Hepatic stellate cell (primary cell): ENCODE results near the gene AP2M1.
A peak's percentile ranks its signal among the peaks of the same experiment; 100 is the strongest.

ENCODE experiments used
- DNase-seq: peaks from one replicate; pipeline ENCODE4 v3.0.0; 2011; ENCODE audit warnings: low spot score

The AP2M1 gene

DNA sequence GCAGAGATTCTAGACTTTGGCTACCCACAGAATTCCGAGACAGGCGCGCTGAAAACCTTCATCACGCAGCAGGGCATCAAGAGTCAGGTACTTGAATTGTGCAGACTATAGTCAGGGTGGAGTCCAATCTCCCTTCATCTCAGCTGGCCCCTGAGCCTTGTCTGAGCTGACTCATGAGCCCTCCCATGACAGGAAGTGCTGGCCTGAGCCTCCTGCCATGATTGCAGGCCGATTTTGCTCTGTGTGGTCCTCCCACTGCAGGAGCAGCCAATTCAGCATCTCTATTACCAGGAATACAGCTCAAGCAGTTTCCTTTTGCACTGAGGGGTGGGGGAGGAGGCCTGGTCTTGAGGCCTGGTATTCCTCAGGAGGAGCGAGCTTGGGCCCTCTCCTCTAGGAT, 5.5 kb downstream of the AP2M1 start:
- peak; percentile 50 for DNase-seq

DNA sequence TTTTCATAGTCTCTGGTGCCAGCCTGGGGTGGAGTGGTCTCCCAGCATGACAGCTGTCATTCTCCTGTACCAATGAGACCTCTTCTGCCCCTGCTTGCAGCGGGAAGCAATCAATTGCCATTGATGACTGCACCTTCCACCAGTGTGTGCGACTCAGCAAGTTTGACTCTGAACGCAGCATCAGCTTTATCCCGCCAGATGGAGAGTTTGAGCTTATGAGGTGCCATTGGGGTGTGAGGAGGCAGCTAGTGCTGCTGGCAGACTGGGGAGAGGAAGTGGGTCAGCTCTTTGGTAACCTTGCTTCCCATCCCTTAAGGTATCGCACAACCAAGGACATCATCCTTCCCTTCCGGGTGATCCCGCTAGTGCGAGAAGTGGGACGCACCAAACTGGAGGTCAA, 6.9 kb downstream of the AP2M1 start:
- DNase-seq = no peak

DNA sequence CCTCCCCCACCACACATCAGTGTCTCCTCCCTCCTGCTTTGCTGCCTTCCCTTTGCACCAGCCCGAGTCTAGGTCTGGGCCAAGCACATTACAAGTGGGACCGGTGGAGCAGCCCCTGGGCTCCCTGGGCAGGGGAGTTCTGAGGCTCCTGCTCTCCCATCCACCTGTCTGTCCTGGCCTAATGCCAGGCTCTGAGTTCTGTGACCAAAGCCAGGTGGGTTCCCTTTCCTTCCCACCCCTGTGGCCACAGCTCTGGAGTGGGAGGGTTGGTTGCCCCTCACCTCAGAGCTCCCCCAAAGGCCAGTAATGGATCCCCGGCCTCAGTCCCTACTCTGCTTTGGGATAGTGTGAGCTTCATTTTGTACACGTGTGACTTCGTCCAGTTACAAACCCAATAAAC, 9.0 kb downstream of the AP2M1 start:
- no peak for DNase-seq

DNA sequence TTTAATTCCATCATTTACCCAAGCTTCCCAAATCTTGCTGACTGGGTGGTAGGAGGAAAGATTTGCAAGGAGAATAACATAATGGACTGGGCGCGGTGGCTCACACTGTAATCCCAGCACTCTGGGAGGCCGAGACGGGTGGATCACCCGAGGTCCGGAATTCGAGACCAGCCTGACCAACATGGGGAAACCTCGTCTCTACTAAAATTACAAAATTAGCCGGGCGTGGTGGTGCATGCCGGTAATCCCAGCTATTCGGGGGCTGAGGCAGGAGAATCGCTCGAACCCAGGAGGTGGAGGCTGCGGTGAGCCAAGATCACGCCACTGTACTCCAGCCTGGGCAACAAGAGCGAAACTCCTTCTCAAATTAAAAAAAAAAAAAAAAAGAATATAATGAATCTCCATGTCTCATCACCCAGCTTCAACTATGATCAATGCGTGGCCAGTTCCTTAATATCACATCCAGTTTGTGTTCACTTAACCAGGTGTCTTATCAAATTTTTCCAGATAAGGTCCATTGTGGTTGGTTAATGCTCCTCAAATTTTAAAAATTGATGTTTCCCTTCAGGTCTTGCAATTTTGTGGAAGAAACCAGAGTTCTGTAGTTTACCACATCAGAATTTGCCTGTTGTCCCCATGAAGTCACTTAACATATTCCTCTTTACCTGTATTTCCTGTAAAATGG, 10.0 kb downstream of the AP2M1 start:
- DNase-seq = no peak

DNA sequence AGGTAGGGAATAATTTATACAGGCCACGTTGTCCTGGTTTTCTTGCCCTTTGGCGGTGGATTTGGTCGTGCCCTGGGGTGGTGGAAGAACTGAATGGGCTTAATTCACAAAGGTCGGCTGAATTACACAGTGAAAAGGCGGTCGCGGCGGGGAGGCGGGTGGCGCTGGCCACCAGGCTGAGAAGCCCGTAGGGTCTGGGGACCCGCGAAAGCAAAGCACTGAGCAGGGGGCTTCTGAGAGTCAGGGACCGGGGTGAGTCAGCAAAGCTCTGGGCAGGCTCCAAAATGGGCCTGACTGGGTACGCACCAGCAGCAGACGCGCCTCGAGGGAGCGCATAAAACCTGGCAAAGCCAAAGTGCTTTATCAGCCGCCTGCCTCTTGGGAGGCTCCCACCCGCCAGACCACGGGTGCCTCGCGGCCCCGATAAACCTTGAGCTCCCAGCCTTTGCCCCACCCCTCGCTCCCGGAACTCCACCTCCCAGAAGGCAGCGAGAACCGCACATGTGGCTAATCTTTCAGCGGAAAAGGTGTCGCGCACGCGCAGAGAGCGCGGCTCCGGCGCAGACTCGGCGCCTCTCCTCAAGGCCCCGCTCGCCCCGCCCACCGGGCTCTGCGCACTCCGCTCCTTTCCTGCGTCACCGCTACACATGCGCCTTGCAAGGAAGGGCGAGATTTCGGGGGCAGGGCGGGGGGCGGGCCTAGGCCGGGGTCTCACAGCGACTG, 11.0 kb downstream of the AP2M1 start:
- DNase-seq = peak; percentile 99

DNA sequence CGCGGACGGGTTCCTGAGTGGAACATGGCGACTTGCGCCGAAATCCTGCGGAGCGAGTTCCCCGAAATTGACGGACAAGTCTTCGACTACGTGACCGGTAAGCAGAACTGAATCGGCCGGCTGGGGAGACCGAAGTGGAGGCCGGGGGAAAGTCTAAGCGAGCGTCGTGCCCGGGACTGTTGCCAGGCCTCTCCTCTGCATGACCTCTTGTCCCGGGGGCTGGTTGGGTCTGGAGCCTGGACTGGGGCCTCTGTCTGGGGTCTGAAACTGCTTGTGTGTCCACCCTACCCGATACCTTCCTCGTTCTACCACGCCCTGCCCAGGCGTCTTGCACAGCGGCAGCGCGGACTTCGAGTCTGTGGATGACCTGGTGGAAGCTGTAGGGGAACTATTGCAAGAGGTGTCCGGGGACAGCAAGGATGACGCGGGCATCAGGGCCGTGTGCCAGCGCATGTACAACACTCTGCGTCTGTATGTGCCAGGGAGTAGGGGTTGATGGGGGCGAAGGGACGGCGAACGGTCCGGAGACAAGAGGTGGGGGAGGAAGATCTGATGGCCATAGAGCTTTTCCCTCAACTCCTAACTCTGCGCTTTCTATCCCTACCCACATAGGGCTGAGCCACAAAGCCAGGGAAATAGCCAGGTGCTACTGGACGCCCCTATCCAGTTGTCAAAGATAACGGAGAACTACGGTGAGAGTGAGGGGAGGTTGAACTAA, 11.7 kb downstream of the AP2M1 start, which contains the start of gene ABCF3:
Gene ABCF3, plus strand, starts transcription at position 16 of the 718 bp plus-strand sequence. Its CDS starts 9 bp downstream, at position 25.
- peak; percentile 51 for DNase-seq

DNA sequence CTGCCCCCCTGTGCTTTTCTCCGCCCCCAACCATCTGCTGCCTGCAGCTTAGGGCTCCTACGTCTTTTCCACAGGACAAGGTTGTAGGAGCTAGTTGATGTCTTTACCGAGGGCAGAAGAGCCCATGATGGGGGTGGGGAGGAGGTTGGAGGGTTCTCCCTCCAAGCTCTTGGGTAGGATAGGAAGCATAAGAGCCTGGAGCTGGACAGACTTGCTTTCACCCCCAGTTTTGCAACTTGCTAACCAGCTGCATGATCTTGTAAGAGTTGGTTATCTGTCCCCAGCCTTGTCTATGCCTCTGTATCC, 12.2 kb downstream of the AP2M1 start:
- DNase-seq = no peak

DNA sequence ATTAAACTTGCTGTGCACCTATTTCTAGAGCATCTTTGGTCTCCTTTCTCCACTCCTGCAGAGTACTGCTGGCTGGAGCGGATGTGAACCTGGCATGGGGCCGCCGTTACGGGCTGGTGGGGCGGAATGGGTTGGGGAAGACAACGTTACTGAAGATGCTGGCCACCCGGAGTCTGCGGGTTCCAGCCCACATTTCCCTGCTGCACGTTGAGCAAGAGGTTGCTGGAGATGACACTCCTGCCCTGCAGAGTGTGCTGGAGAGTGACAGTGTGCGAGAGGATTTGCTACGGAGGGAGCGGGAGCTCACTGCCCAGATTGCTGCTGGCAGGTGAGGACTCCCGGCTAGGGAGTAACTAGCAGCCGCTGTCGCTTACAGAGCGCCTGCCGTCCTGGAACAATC, 13.4 kb downstream of the AP2M1 start:
- no peak for DNase-seq

DNA sequence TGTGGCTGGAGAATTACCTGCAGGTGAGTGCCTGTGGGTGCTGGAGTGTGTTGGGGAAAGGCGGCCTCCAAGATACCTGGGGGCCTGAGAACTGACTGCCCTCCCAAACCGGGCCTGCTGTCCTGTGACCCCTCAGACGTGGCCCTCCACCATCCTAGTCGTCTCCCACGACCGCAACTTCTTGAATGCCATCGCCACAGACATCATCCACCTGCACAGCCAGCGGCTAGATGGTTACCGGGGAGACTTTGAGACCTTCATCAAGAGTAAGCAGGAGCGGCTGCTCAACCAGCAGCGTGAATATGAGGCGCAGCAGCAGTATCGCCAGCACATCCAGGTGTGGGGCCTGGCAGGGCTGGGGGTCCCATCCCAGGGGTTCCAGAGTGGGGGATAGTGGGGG, 14.8 kb downstream of the AP2M1 start:
- no peak for DNase-seq

DNA sequence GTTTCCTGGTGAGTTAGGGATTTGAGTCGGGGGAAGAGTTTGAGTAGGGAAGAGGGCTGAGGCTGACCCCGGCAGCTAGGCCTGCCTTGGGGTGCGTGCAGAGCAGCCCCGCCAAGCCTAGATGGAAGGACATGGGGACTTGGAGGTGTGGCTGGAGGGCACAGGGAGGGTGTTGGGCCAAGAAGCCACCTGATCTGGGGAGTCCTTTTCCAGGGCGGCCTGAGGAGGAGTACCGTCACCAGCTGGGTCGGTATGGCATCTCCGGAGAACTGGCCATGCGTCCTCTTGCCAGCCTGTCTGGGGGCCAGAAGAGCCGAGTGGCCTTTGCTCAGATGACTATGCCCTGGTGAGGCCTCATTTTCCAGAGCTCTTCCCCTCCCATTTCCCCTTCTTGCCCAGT, 18.2 kb downstream of the AP2M1 start:
- DNase-seq = no peak

DNA sequence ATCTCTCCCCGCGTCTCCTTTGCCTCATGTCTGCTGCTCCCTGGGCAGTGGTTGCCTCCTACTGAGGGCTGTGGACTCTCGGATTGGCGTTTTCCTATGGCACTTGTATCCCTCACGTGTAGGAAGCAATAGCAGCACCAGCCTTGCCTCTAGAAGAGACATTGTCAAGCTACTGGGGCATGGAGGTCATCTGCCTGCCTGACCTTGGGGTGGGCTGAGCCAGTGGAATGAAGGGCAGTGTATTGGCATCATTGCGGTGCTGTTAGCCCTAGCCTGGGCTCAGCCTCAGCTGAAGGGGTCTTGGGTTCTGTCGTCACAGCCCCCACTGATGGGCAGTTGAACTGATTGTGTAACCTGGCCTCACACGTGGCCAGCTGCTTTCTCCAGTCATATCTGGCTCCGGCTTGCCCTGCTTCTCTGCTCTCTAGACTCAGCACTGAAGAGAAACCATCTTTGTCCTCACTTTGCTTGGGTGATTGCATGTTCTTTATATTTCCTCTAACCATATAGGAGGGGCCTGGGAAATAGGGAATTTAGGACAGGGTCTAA, 19.4 kb downstream of the AP2M1 start:
- no peak for DNase-seq

DNA sequence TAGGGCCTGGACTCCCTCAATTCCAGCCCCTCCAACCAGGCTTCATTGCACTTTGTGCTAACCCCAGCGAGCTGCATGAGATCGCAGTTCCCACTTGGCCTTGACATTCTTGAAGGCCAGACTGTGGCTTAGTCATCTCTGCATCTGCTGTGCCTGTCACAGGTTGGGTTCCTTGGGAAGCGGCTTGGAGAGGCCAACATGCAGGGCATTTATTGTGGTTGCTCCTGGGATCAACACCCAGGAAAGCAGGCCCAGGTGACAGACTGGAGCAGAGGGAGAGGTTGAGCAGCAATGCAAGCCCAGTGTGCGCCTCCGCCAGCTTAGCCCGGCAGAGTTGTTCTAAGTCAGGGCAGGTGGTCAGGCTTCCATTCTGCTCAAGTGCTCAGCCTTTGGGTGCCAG, 21.9 kb downstream of the AP2M1 start:
- DNase-seq = no peak

DNA sequence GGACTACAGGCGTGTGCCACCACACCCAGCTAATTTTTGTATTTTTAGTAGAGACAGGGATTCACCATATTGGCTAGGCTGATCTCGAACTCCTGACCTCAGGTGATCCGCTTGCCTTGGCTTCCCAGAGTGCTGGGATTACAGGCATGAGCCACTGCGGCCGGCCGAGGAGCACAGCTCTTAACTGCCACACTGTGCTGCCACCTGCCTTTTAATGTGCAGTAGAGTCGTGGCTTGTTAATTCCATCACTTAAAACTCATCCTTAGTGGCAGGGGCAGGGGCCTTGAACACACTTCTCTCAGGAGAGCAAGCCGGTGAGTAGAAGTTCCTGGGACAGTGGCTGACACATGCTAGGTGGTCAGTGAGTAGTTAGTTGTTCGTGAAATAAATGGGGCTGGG, 23.9 kb downstream of the AP2M1 start:
- DNase-seq = no peak

DNA sequence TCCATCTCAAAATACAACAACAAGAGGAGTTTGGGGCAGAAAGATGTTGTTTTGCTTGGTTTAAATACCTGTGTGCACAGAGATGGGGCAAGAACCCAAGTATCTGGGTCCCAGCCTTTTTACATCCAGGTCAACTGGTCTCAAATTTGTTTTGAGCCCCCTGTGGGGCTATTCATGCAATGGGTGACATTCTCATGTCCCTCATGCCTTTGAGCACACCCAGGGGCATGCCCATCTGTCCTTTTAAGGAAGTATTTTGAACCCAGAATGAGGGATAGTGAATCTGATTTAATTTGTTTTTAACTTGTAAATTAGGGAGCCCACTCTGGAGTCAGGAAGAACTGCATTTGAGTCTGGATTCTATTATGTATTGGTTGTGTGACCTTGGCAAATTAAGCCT, 26.2 kb downstream of the AP2M1 start:
- no peak for DNase-seq

DNA sequence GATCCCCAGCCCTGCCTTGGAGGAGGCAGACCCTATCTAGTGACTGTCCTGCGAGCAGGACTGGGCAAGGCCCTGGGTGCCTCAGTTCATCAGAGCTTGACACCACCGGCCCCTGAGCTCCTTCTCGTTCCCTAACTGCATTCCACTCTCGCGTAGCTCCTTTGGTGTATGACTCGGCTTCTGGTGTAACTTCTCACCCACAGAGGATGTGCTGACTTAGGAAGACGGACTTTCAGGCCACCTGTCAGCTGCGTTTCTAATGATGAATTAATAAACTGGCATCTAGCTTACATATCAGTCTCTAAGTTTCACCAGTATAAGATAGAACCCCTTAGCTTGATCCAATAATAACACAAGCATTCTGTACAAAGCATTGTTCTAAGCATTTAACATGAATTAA, 28.9 kb downstream of the AP2M1 start:
- no peak for DNase-seq

DNA sequence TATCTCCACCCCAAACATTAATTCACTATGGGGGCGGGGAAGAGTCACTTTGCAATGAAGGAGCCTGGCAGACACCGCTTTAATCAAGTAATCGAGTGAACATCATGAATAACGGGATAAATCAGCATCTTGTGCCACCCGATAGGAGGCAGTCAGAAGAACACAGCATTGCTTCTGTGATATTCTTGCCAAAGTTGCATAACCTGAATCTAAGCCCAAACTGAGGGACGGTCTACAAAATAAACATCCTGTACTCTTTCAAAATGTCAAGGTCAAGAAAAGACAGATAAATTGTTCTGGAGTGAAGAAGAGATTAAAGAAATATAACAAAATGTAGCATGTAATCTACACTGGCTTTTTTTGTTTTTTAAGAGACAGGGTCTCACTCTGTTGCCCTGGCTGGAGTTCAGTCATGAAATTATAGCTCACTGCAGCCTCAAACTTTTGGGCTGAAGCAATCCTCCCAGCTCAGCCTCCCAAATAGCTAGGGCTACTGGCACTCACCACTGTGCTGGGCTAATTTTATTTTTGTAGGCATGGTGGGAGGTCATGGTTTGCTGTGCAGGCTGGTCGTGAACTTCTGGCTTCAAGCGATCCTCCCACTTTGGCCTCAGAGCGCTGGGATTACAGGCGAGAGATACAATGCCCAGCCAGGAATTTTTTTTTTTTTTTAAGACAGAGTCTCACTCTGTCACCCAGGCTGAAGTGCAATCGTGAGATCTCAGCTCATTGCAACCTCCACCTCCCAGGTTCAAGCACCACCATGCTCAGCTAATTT, 34.7 kb downstream of the AP2M1 start:
- DNase-seq = no peak

DNA sequence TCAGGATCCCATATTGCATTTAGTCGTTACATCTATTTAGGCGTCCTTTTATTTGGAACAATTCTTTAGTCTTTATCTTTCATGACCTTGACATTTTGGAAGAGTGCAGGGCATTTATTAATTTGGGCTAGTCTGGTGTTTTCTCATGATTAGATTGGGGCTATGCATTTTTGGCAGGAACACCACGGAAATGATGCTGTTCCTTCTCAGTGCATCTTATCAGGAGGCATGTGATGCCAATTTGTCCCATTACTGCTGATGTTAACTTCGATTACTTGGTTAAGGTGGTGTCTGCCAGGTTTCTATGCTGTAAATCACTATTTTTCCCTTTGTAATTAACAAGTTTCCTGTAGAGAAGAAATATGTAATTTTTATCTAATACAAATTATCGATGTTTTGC, 36.6 kb downstream of the AP2M1 start:
- DNase-seq = no peak

DNA sequence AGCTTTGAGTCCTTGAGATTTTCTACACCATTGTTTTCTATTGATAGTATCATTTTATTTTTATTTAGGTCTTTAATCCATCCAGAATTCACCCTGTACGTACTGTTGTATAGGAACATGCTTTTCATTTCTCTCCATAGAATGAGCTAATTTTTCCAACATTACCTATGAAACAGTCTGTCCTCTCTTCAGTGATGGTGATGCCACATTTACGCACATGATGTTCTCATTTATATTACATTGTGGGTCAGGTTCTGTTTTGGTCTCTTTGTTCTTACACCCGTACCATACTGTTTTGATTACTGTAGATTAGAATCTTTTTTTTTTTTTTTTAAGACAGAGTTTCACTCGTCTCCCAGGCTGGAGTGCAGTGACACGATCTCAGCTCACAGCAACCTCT, 37.1 kb downstream of the AP2M1 start:
- no peak for DNase-seq

DNA sequence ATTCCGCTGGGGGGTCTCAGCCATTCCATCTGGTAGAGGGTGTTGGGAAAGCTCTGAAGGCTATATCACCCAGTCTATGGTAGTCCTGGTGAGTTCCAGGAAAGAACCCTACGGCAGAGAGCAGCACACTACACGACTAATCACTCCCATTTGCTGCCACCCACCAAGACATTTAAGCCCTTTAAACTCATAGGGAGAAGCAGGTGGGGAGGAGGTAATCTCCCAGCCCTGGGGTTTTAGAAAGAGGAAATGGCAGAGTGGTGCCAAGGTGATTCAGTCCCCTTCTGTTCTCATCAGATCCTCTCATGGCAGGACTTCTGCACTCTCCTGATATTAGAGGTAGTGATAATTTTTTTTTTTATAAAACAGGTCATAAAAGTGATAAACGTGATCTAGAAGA, 44.2 kb downstream of the AP2M1 start:
- no peak for DNase-seq

DNA sequence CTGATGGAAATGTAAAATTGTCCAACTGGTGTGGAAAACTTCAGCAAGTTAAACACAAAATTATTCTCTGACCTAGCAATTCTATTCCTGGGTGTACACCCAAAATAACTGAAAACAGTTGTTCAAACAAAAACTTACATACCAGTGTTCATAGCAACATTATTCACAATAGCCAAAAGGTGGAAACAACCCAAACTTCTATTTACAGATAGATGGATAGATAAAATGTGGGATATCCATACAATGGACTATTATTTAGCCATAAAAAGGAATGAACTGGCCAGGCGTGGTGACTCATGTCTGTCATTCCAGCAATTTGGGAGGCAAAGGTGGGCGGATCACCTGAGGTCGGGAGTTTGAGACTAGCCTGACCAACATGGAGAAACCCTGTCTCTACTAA, 47.9 kb downstream of the AP2M1 start:
- no peak for DNase-seq

DNA sequence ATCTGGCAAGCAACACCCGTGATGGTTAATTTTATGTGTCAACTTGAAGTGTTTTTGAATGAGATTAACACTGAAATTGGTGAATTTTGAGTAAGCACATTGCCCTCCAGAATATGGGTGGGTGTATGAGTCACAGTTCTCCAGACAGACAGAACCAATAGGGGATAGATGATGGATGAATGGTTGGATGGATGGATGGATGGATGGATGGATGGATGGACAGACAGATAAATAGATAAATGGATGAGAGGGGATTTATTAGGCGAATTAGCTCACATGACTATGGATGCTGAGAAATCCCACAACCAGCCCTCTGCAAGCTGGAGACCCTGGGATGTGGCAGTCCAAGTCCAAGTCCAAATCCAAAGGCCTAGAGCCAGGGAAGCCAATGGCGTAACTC, 49.3 kb downstream of the AP2M1 start:
- DNase-seq = no peak

DNA sequence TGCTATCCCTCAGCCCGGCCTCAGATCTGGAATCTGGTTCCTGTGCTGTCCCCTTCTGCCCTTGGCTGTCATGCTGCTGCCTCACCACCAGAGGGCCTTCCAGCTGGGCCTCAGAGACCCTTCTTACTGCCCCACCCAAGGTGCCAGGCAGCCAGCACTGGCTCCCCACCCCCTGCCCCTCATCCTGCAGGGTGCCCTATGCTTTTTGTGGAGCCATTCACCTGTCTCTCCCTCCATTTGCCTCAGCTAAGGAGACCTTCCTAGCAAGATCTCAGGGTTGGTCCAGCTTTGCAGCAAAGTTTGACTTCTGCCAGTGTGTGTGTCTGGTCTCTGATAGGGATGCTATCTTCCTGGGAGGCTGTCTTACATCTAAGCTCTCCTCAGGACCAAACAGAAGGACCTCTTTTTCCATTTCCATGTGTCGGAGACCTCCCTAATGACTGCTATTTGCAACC, 52.9 kb downstream of the AP2M1 start:
- DNase-seq = peak; percentile 62
